ENCODE measurements around the gene ASTN2. TPM values are rescaled to one million over a fixed set of nuclear protein-coding genes. Genes with fewer than 3 reads are reported as not detected.

The ASTN2 gene
- total and polyA plus RNA-seq, 10 donors, result 0.87 to 6.1 (median 3.7) TPM

- no peaks in the 10 kb centered on the region for H3K9me3 ChIP-seq
- intact Hi-C loops (cut with DNase I; ENCODE audit: low total_unique reads), result no loop called here
- no peak for DNase-seq
- no peak overlapping the region for H3K27ac ChIP-seq
- H3K27me3 ChIP-seq (replicated peaks in 1 of 7), result peaks cover 0 to 37% (median 0%) of the 10 kb centered on the region in 7 donors
- TF ChIP-seq POLR2AphosphoS5 (IDR thresholded peaks at IDR 0.05), result no peak
- TF ChIP-seq POLR2A (IDR thresholded peaks at IDR 0.05), result no peak
- no peaks in the 10 kb centered on the region for H3K4me1 ChIP-seq
- 81 to 91% (median 88%) methylated on average over 2 of the region's 2 CpGs for WGBS, 5 donors
- H3K36me3 ChIP-seq, result no peaks in the 10 kb centered on the region
- H3K4me3 ChIP-seq, result no peak overlapping the region
Observed at GRCh38 chr9:117403848-117404247, 11.0 kb downstream of the ASTN2 start.

GRCh38 chr9:117403403-117403811 is 11.4 kb downstream of the ASTN2 start:
- TF ChIP-seq CTCF (IDR thresholded peaks at IDR 0.05 in 8 of 11, conservative IDR thresholded peaks at IDR 0.05 in 3 of 11) (no peak), POLR2A (IDR thresholded peaks at IDR 0.05) (no peak), POLR2AphosphoS5 (IDR thresholded peaks at IDR 0.05) (no peak)
- H3K4me1 ChIP-seq, result no peaks in the 10 kb centered on the region
- peaks cover 0 to 41% (median 0%) of the 10 kb centered on the region in 7 donors for H3K27me3 ChIP-seq (replicated peaks in 1 of 7)
- no peak for DNase-seq
- H3K9me3 ChIP-seq, result no peaks in the 10 kb centered on the region
- no peak overlapping the region for H3K4me3 ChIP-seq
- no peaks in the 10 kb centered on the region for H3K36me3 ChIP-seq
- 35 to 49% (median 41%) methylated on average over 6 of the region's 6 CpGs for WGBS, 5 donors
- intact Hi-C loops (cut with DNase I; ENCODE audit: low total_unique reads), result no loop called here
- H3K27ac ChIP-seq, result no peak overlapping the region

GRCh38 chr9:117400171-117400570 is 14.7 kb downstream of the ASTN2 start:
- DNase-seq, result no peak
- Histone ChIP-seq H3K9me3 (no peaks in the 10 kb centered on the region), H3K4me1 (no peaks in the 10 kb centered on the region), H3K27me3 (replicated peaks in 1 of 7) (peaks cover 0 to 39% (median 0%) of the 10 kb centered on the region in 7 donors), H3K36me3 (no peaks in the 10 kb centered on the region), H3K27ac (no peak overlapping the region), H3K4me3 (no peak overlapping the region)
- no peak for TF ChIP-seq POLR2AphosphoS5 (IDR thresholded peaks at IDR 0.05)
- no peak for TF ChIP-seq POLR2A (IDR thresholded peaks at IDR 0.05)
- no peak for TF ChIP-seq CTCF (IDR thresholded peaks at IDR 0.05 in 8 of 11, conservative IDR thresholded peaks at IDR 0.05 in 3 of 11)
- intact Hi-C loops (cut with DNase I; ENCODE audit: low total_unique reads), result no loop called here
- 21 to 36% (median 28%) methylated on average over 2 of the region's 2 CpGs for WGBS, 5 donors

- no peaks in the 10 kb centered on the region for H3K4me1 ChIP-seq
- no peak for DNase-seq
- H3K27me3 ChIP-seq (replicated peaks in 1 of 7), result peaks cover 0 to 6% (median 0%) of the 10 kb centered on the region in 7 donors
- no peak overlapping the region for H3K4me3 ChIP-seq
- no peaks in the 10 kb centered on the region for H3K36me3 ChIP-seq
- intact Hi-C loops (cut with DNase I; ENCODE audit: low total_unique reads), result no loop called here
- no peaks in the 10 kb centered on the region for H3K9me3 ChIP-seq
- TF ChIP-seq POLR2A (IDR thresholded peaks at IDR 0.05), result no peak
- no peak for TF ChIP-seq CTCF (IDR thresholded peaks at IDR 0.05 in 8 of 11, conservative IDR thresholded peaks at IDR 0.05 in 3 of 11)
- no peak for TF ChIP-seq POLR2AphosphoS5 (IDR thresholded peaks at IDR 0.05)
- H3K27ac ChIP-seq, result no peak overlapping the region
- 68 to 84% (median 79%) methylated on average over 5 of the region's 5 CpGs for WGBS, 5 donors
Observed at GRCh38 chr9:117395151-117395650, 19.7 kb downstream of the ASTN2 start.

GRCh38 chr9:117394655-117395054 is 20.2 kb downstream of the ASTN2 start:
- H3K27me3 ChIP-seq (replicated peaks in 1 of 7), result peaks cover 0 to 6% (median 0%) of the 10 kb centered on the region in 7 donors
- 54 to 68% (median 63%) methylated on average over 4 of the region's 4 CpGs for whole genome bisulfite sequencing, 5 donors
- no peaks in the 10 kb centered on the region for H3K4me1 ChIP-seq
- no peaks in the 10 kb centered on the region for H3K36me3 ChIP-seq
- TF ChIP-seq POLR2AphosphoS5 (IDR thresholded peaks at IDR 0.05), result no peak
- TF ChIP-seq CTCF (IDR thresholded peaks at IDR 0.05 in 8 of 11, conservative IDR thresholded peaks at IDR 0.05 in 3 of 11), result no peak
- TF ChIP-seq POLR2A (IDR thresholded peaks at IDR 0.05), result no peak
- H3K27ac ChIP-seq, result no peak overlapping the region
- no peak for DNase-seq
- H3K9me3 ChIP-seq, result no peaks in the 10 kb centered on the region
- no peak overlapping the region for H3K4me3 ChIP-seq
- intact Hi-C loops (cut with DNase I; ENCODE audit: low total_unique reads), result no loop called here

Measured in spleen (tissue), 11 donors.